Endothelial cell of umbilical vein (primary cell): ENCODE results near the gene FABP1. TPM values are rescaled to one million over a fixed set of nuclear protein-coding genes. Genes with fewer than 3 reads are reported as not detected.

Experiments
- BruUV-seq: library from RNA; stranded (reverse); fragments of 400-500 nt; replicated peaks from 2 replicates; lab custom pipeline; 2021; lab: Mats Ljungman, UMichigan
- CTCF ChIA-PET: fragments of 300-600, 350-600 bp; sonication (Branson Sonifier 250); formaldehyde crosslinking; loops from one replicate; lab custom pipeline; 2021; ENCODE audit warnings: antibody characterized with exemption, inconsistent platforms; lab: Charles Lee
- POLR2A ChIA-PET: fragments of 300-600, 350-600 bp; sonication (Branson Sonifier 250); formaldehyde crosslinking; loops from one replicate; lab custom pipeline; 2021; ENCODE audit warnings: antibody characterized with exemption, inconsistent platforms; lab: Charles Lee
- DNase-seq: peaks from one replicate; pipeline ENCODE4 v3.0.0-alpha.2; 2011; ENCODE audit warnings: low read depth, low spot score
- FAIRE-seq: peaks from 2 replicates; lab custom pipeline; 2011; peaks lifted over from hg19 to GRCh38; lab: Jason Lieb, UNC
- H2AFZ ChIP-seq: 2 replicates; pipeline ENCODE4 v1.6.0; 2012; ENCODE audit warnings: low read depth, low read length, control low read depth, inconsistent platforms
- H3K27ac ChIP-seq: 2 replicates; pipeline ENCODE4 v1.5.1; 2011; ENCODE audit warnings: low read depth, mild to moderate bottlenecking, control low read depth, low read length, moderate library complexity; ENCODE audit not compliant: insufficient read depth
- H3K27me3 ChIP-seq, 2 experiments: 2 replicates each; pipeline versions ENCODE4 v1.6.0 to v1.6.1; 2011; ENCODE audit warnings: low read length in 2 of 2, mixed read lengths in 1 of 2; ENCODE audit not compliant: control insufficient read depth in 2 of 2, insufficient read depth in 2 of 2
- H3K36me3 ChIP-seq, 2 experiments: 2 replicates in 1 of 2; 3 replicates in 1 of 2; pipeline ENCODE4 v1.5.1; 2011; ENCODE audit warnings: low read length in 2 of 2, mild to moderate bottlenecking in 1 of 2, moderate library complexity in 1 of 2; ENCODE audit not compliant: control insufficient read depth in 2 of 2, insufficient read depth in 2 of 2; ENCODE audit errors: extremely low read depth in 1 of 2
- H3K4me1 ChIP-seq: 3 replicates; pipeline ENCODE4 v1.5.1; 2011; ENCODE audit warnings: mild to moderate bottlenecking, low read length; ENCODE audit not compliant: control insufficient read depth, insufficient read depth; ENCODE audit errors: extremely low read depth
- H3K4me2 ChIP-seq: 2 replicates; pipeline ENCODE4 v1.6.1; 2011; ENCODE audit warnings: low read length, control low read depth, mixed read lengths; ENCODE audit not compliant: insufficient read depth
- H3K4me3 ChIP-seq, 3 experiments: fragments of 200-600 bp in 1 of 3; sonication (generic), shearing (Covaris generic) in 1 of 3; replicated peaks in 1 of 3; 2 replicates each; pipeline ENCODE4 v1.5.1; 2011 to 2016; ENCODE audit warnings: control low read depth in 3 of 3, low read length in 3 of 3, mild to moderate bottlenecking in 2 of 3, inconsistent platforms in 1 of 3, low read depth in 1 of 3, moderate library complexity in 1 of 3; ENCODE audit not compliant: insufficient read depth in 1 of 3
- H3K79me2 ChIP-seq: 2 replicates; pipeline ENCODE4 v1.6.0; 2012; ENCODE audit warnings: low read length, inconsistent platforms; ENCODE audit not compliant: control insufficient read depth, insufficient read depth
- H3K9ac ChIP-seq: replicated peaks from 2 replicates; pipeline ENCODE3; 2011; ENCODE audit warnings: low read length, control low read depth; ENCODE audit not compliant: insufficient read depth; ENCODE audit errors: extremely low read depth
- H3K9me1 ChIP-seq: replicated peaks from 3 replicates; pipeline ENCODE4 v1.6.0; 2011; ENCODE audit warnings: mild to moderate bottlenecking, low read length; ENCODE audit not compliant: control insufficient read depth, insufficient read depth; ENCODE audit errors: extremely low read depth
- H3K9me3 ChIP-seq: replicated peaks from 2 replicates; pipeline ENCODE4 v1.5.1; 2012; ENCODE audit warnings: low read length, inconsistent platforms; ENCODE audit not compliant: control insufficient read depth, insufficient read depth
- H4K20me1 ChIP-seq: replicated peaks from 2 replicates; pipeline ENCODE3; 2011; ENCODE audit warnings: mild to moderate bottlenecking, low read length; ENCODE audit not compliant: control insufficient read depth, insufficient read depth; ENCODE audit errors: extremely low read depth
- CTCF ChIP-seq, 2 donors: IDR thresholded peaks; 1 replicate in 1 of 2; 2 replicates in 1 of 2; pipeline ENCODE4 v1.5.1; 2011; ENCODE audit warnings: low read length in 2 of 2, mild to moderate bottlenecking in 2 of 2, moderate library complexity in 2 of 2, control low read depth in 1 of 2, inconsistent platforms in 1 of 2, low read depth in 1 of 2; ENCODE audit not compliant: insufficient read depth in 1 of 2; ENCODE audit errors: extremely low read depth in 1 of 2
- EZH2 ChIP-seq: IDR thresholded peaks from 2 replicates; pipeline ENCODE4 v1.6.1; 2012; ENCODE audit warnings: borderline replicate concordance, low read depth, mild to moderate bottlenecking, moderate library complexity, low read length, inconsistent platforms; ENCODE audit not compliant: severe bottlenecking
- FOS ChIP-seq: IDR thresholded peaks from 2 replicates; pipeline ENCODE4 v1.6.1; 2011; ENCODE audit warnings: mild to moderate bottlenecking, low read length, moderate library complexity, borderline replicate concordance; ENCODE audit not compliant: insufficient read depth
- GATA2 ChIP-seq: IDR thresholded peaks from 2 replicates; pipeline ENCODE4 v1.7.0; 2011; ENCODE audit warnings: low read depth, mild to moderate bottlenecking, moderate library complexity, mixed read lengths, low read length; ENCODE audit not compliant: insufficient read length, insufficient read depth
- JUN ChIP-seq: IDR thresholded peaks from 2 replicates; pipeline ENCODE4 v1.6.1; 2011; ENCODE audit warnings: borderline replicate concordance, low read depth; ENCODE audit not compliant: insufficient read length, insufficient read depth
- MAX ChIP-seq: IDR thresholded peaks from 2 replicates; pipeline ENCODE4 v1.6.1; 2011; ENCODE audit not compliant: insufficient read depth, insufficient read length
- MYC ChIP-seq: IDR thresholded peaks from one replicate; pipeline ENCODE4 v1.6.1; 2011; ENCODE audit warnings: mild to moderate bottlenecking, low read depth, low read length
- POLR2A ChIP-seq: IDR thresholded peaks from 2 replicates; pipeline ENCODE4 v1.6.1; 2012; ENCODE audit warnings: low read depth, mild to moderate bottlenecking, control low read depth, low read length
- POLR2AphosphoS5 ChIP-seq: IDR thresholded peaks from 2 replicates; pipeline ENCODE4 v1.6.1; 2012; ENCODE audit warnings: low read depth, mild to moderate bottlenecking, control low read depth, low read length, moderate library complexity; ENCODE audit not compliant: insufficient read depth
- dilution Hi-C: fragments of 300-500 bp; cut with MboI; formaldehyde crosslinking; loops from one replicate; pipeline ENCODE4 v1.15.0; 2019; ENCODE audit warnings: low sequenced_read_pairs; ENCODE audit not compliant: extremely low pct_ligation_motif_present
- intact Hi-C: fragments of 100-400 bp; cut with micrococcal nuclease; formaldehyde crosslinking; loops from one replicate; pipeline ENCODE4 v1.10.0; 2022
- polyA plus RNA-seq, 4 experiments: library from polyadenylated mRNA; depleted of rRNA in 3 of 4; stranded (reverse) in 3 of 4; unstranded in 1 of 4; fragments of >200 nt; gene quantifications; 2 replicates each; pipeline versions ENCODE4 v1.2.1 to v1.2.3, GENCODE V29; 2011 to 2012; ENCODE audit warnings: missing spikeins in 1 of 4
- total RNA-seq: library from RNA; stranded (reverse); gene quantifications from 2 replicates; pipeline ENCODE4 v1.2.3, GENCODE V29; 2021

The FABP1 gene
- total and polyA plus RNA-seq, 2 donors (not counting 3 experiments of a cell fraction or from before 2014, with no cell fraction given) = not detected

- no peaks in the 10 kb centered on the region for H3K4me1 ChIP-seq
- ChIA-PET CTCF (interaction anchor here (1.2 kb wide), 1 partner anchor 22 kb away, joined by 3 read pairs; no protein-coding TSS in a partner anchor), POLR2A (no interaction called here)
- H3K9me3 ChIP-seq = no peaks in the 10 kb centered on the region
- BruUV-seq = no TSS peak
- TF ChIP-seq FOS = no peak
- no peak for TF ChIP-seq JUN
- TF ChIP-seq CTCF (IDR thresholded peaks at IDR 0.05; ENCODE audit: extremely low read depth in 1 of 2, insufficient read depth in 1 of 2, low read depth in 1 of 2, low read length in 2 of 2) = no peak
- no peak for TF ChIP-seq MAX
- TF ChIP-seq EZH2 = no peak
- no peak for TF ChIP-seq GATA2
- TF ChIP-seq POLR2A = no peak
- no peak for TF ChIP-seq MYC
- no peak for TF ChIP-seq POLR2AphosphoS5
- H4K20me1 ChIP-seq = no peaks in the 10 kb centered on the region
- no peak overlapping the region for H3K4me2 ChIP-seq
- FAIRE-seq (no peak), DNase-seq (no peak)
- intact Hi-C loops = no loop called here
- no peaks in the 10 kb centered on the region for H3K36me3 ChIP-seq
- no peak overlapping the region for H2AFZ ChIP-seq
- dilution Hi-C loops = no loop called here
- H3K27me3 ChIP-seq = no peaks in the 10 kb centered on the region
- no peak overlapping the region for H3K27ac ChIP-seq
- H3K4me3 ChIP-seq = no peak overlapping the region
- no peak overlapping the region for H3K9ac ChIP-seq
- H3K79me2 ChIP-seq = no peaks in the 10 kb centered on the region
- H3K9me1 ChIP-seq = no peaks in the 10 kb centered on the region
These were observed 10.0 kb upstream of the FABP1 start for GRCh38 chr2:88137833-88138232.
